HG02973 (cell line): ENCODE measurements around the gene TTLL1.
"Not testable (repeated sequence)": the region's sequence is repeated elsewhere in the genome, so short reads cannot be mapped to it uniquely, and the experiment has no call there.

Experiments used
- ATAC-seq: cut with Tn5 transposase; IDR thresholded peaks from one replicate; pipeline ENCODE4 v1.9.1; 2021; ENCODE audit warnings: moderate library complexity; ENCODE audit not compliant: unreplicated experiment

Gene TTLL1

GRCh38 chr22:43077121-43077877 lies 11.9 kb downstream of the TTLL1 start:
- ATAC-seq = no peak

- no peak for ATAC-seq
Observed at GRCh38 chr22:43066844-43067385, 22.3 kb downstream of the TTLL1 start.

- no peak for ATAC-seq
Observed at GRCh38 chr22:43066134-43066533, 23.1 kb downstream of the TTLL1 start.

- no peak for ATAC-seq
Observed at GRCh38 chr22:43060183-43060582, 29.0 kb downstream of the TTLL1 start.

GRCh38 chr22:43057641-43058040 lies 31.6 kb downstream of the TTLL1 start:
- ATAC-seq = no peak

GRCh38 chr22:43053176-43053575 lies 36.0 kb downstream of the TTLL1 start:
- no peak for ATAC-seq

- ATAC-seq = no peak
Observed at GRCh38 chr22:43050995-43051394, 38.2 kb downstream of the TTLL1 start.

GRCh38 chr22:43047605-43048004 lies 41.6 kb downstream of the TTLL1 start:
- no peak for ATAC-seq

- ATAC-seq = no peak
Observed at GRCh38 chr22:43044290-43044712, 44.9 kb downstream of the TTLL1 start.

- no peak for ATAC-seq
Observed at GRCh38 chr22:43042101-43042780, 47.0 kb downstream of the TTLL1 start.

- no peak for ATAC-seq
Observed at GRCh38 chr22:43039800-43040199, 49.4 kb downstream of the TTLL1 start.

- no peak for ATAC-seq
Observed at GRCh38 chr22:43038325-43038724, 50.9 kb downstream of the TTLL1 start.

GRCh38 chr22:43036282-43036829 lies 52.8 kb downstream of the TTLL1 start:
- ATAC-seq = no peak

GRCh38 chr22:43035250-43035649 lies 53.9 kb downstream of the TTLL1 start:
- no peak for ATAC-seq

- ATAC-seq = no peak
Observed at GRCh38 chr22:43031617-43032016, 57.6 kb downstream of the TTLL1 start.

- no peak for ATAC-seq
Observed at GRCh38 chr22:43018615-43019014, 70.6 kb downstream of the TTLL1 start.

GRCh38 chr22:43017525-43018460 lies 71.4 kb downstream of the TTLL1 start:
- ATAC-seq = no peak

GRCh38 chr22:43016150-43016549 lies 73.0 kb downstream of the TTLL1 start:
- not testable (repeated sequence) for ATAC-seq

- no peak for ATAC-seq
Observed at GRCh38 chr22:43015677-43016042, 73.5 kb downstream of the TTLL1 start.

- peak; percentile 81 for ATAC-seq
Observed at GRCh38 chr22:43014869-43015676, 74.1 kb downstream of the TTLL1 start, which contains the start of gene PACSIN2. PACSIN2 (minus strand) TSS chr22:43015149; CDS start chr22:42912080, 103,069 bp downstream.
